OCI-LY7 (cell line): ENCODE data around the gene KRI1. TPM values are rescaled to one million over a fixed set of nuclear protein-coding genes. Genes with fewer than 3 reads are reported as not detected.

Source experiments
- BruUV-seq: library from RNA; stranded (reverse); fragments of 400-500 nt; replicated peaks from 2 replicates; lab custom pipeline; 2021; lab: Mats Ljungman, UMichigan
- CTCF ChIA-PET: fragments of 300-600 bp; sonication (Branson Sonifier 250); formaldehyde crosslinking; loops from one replicate; lab custom pipeline; 2022; ENCODE audit warnings: antibody characterized with exemption; ENCODE audit not compliant: unreplicated experiment; lab: Charles Lee
- POLR2A ChIA-PET: fragments of 300-600 bp; sonication (Branson Sonifier 250); formaldehyde crosslinking; loops from one replicate; lab custom pipeline; 2022; ENCODE audit warnings: antibody characterized with exemption; lab: Charles Lee
- DNase-seq: peaks from one replicate; pipeline ENCODE4 v3.0.0-alpha.2; 2015; ENCODE audit warnings: low spot score
- H2AFZ ChIP-seq: fragments of 200-600 bp; sonication (generic), shearing (Covaris generic); 2 replicates; pipeline ENCODE4 v1.6.1; 2014; ENCODE audit warnings: mild to moderate bottlenecking, antibody characterized with exemption, low read length, moderate library complexity
- H3K27ac ChIP-seq: fragments of 200-600 bp; sonication (generic); 2 replicates; pipeline ENCODE4 v1.5.1; 2014; ENCODE audit warnings: mixed run types, low read depth, mild to moderate bottlenecking, moderate library complexity, low read length, inconsistent platforms; ENCODE audit not compliant: poor library complexity, severe bottlenecking
- H3K36me3 ChIP-seq: fragments of 200-600 bp; sonication (generic); 2 replicates; pipeline ENCODE4 v1.6.1; 2014; ENCODE audit warnings: mild to moderate bottlenecking, antibody characterized with exemption, low read length, moderate library complexity, mixed read lengths; ENCODE audit not compliant: insufficient read depth
- H3K4me1 ChIP-seq: fragments of 200-600 bp; sonication (generic); 2 replicates; pipeline ENCODE4 v1.5.1; 2014; ENCODE audit warnings: mild to moderate bottlenecking, low read length; ENCODE audit not compliant: insufficient read depth, poor library complexity, severe bottlenecking
- H3K4me2 ChIP-seq: fragments of 200-600 bp; sonication (generic); 2 replicates; pipeline ENCODE4 v1.6.1; 2014; ENCODE audit warnings: mild to moderate bottlenecking, low read length
- H3K4me3 ChIP-seq: fragments of 200-600 bp; sonication (generic); 2 replicates; pipeline ENCODE4 v1.5.1; 2014; ENCODE audit warnings: mild to moderate bottlenecking, low read depth, low read length; ENCODE audit not compliant: poor library complexity, severe bottlenecking
- H3K79me2 ChIP-seq: fragments of 200-600 bp; sonication (generic); 2 replicates; pipeline ENCODE4 v1.6.1; 2016; ENCODE audit warnings: low read depth, mild to moderate bottlenecking, low read length, moderate library complexity, mixed read lengths; ENCODE audit not compliant: insufficient read depth
- H3K9me2 ChIP-seq: fragments of 200-600 bp; sonication (generic); 2 replicates; pipeline ENCODE4 v1.6.1; 2016; ENCODE audit warnings: mild to moderate bottlenecking, low read length, mixed read lengths; ENCODE audit not compliant: insufficient read depth
- H3K9me3 ChIP-seq: fragments of 200-600 bp; sonication (generic); 2 replicates; pipeline ENCODE4 v1.6.1; 2014; ENCODE audit warnings: mild to moderate bottlenecking, mixed run types, low read length, mixed read lengths
- H4K20me1 ChIP-seq: fragments of 200-600 bp; sonication (generic); 2 replicates; pipeline ENCODE4 v1.6.1; 2014; ENCODE audit warnings: mild to moderate bottlenecking, antibody characterized with exemption, low read length, moderate library complexity, mixed read lengths; ENCODE audit not compliant: insufficient read depth
- CTCF ChIP-seq: fragments of 200-600 bp; sonication (generic); conservative IDR thresholded peaks from 2 replicates; pipeline ENCODE4 v1.5.1; 2014; ENCODE audit warnings: mild to moderate bottlenecking, antibody characterized with exemption, low read length, moderate library complexity, mixed read lengths
- EZH2phosphoT487 ChIP-seq: fragments of 200-600 bp; sonication (generic); IDR thresholded peaks from 2 replicates; pipeline ENCODE4 v1.6.1; 2018; ENCODE audit warnings: low read depth, borderline replicate concordance, mild to moderate bottlenecking, mixed run types, antibody characterized with exemption, low read length, moderate library complexity, mixed read lengths
- intact Hi-C: fragments of 100-400 bp; cut with micrococcal nuclease; formaldehyde crosslinking; loops from one replicate; pipeline ENCODE4 v1.10.0; 2022; ENCODE audit not compliant: unreplicated experiment
- total RNA-seq, 2 experiments: library from RNA; depleted of rRNA in 1 of 2; stranded (reverse); fragments of >200 nt in 1 of 2; shearing (Covaris generic) in 1 of 2; gene quantifications; 2 replicates each; pipeline ENCODE4 v1.2.3, GENCODE V29; 2014 to 2022

KRI1 gene
- total RNA-seq, 2 experiments from 2014 or later: 53.6 to 58.4 TPM

GRCh38 chr19:10525636-10526035 is 40.2 kb downstream of the KRI1 start:
- H3K9me3 ChIP-seq: no peaks in the 10 kb centered on the region
- no peak overlapping the region for H3K4me3 ChIP-seq
- no peaks in the 10 kb centered on the region for H3K36me3 ChIP-seq
- no peaks in the 10 kb centered on the region for H3K4me1 ChIP-seq
- H3K79me2 ChIP-seq: no peaks in the 10 kb centered on the region
- ChIA-PET POLR2A (interaction anchor here (0.9 kb wide), 1 partner anchor 20 kb away, joined by 4 read pairs; no protein-coding TSS in a partner anchor), CTCF (no interaction called here)
- no peak for DNase-seq
- H3K27ac ChIP-seq: no peak overlapping the region
- intact Hi-C loops: no loop called here
- no peak overlapping the region for H2AFZ ChIP-seq
- no TSS peak for BruUV-seq
- no peak overlapping the region for H3K4me2 ChIP-seq
- H4K20me1 ChIP-seq: no peaks in the 10 kb centered on the region
- no peaks in the 10 kb centered on the region for H3K9me2 ChIP-seq
- TF ChIP-seq EZH2phosphoT487: no peak
- TF ChIP-seq CTCF: no peak

DNA sequence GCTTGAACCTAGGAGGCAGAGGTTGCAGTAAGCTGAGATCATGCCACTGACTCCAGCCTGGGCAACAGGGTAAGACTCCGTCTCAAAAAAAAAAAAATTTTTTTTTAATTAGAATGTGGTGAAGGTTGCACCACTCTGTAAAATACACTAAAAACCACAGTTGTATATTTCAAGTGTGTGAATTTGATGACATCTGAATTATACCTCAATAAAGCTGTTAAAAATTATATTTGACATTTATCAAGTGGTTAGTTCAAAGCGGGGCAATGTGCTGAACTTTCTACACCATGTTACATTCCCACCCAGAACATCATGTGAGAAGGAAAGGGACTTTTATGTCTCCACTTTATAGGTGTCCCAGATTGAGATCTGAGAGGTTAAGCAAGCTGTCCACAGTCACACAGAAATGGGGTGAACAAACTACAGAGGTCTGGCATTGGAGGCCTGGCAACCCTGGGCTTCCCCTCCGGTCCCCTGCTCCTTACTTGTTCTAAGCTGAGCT is 42.6 kb downstream of the KRI1 start:
- DNase-seq: no peak
- CTCF ChIA-PET: no interaction called here
- no TSS peak for BruUV-seq

More for the DNA sequence above, 42.6 kb downstream of the KRI1 start:
- Histone ChIP-seq H3K4me2 (no peak overlapping the region), H3K9me3 (no peaks in the 10 kb centered on the region), H3K79me2 (no peaks in the 10 kb centered on the region), H3K27ac (no peak overlapping the region), H3K4me1 (peaks cover 5% of the 10 kb centered on the region), H3K4me3 (no peak overlapping the region), H3K9me2 (no peaks in the 10 kb centered on the region), H3K36me3 (no peaks in the 10 kb centered on the region), H2AFZ (no peak overlapping the region), H4K20me1 (no peaks in the 10 kb centered on the region)
- intact Hi-C loops: no loop called here
- POLR2A ChIA-PET: no interaction called here
- no peak for TF ChIP-seq EZH2phosphoT487
- no peak for TF ChIP-seq CTCF
